Suppressor macrophage treated with lipopolysaccharide for 4 hours (primary cell): ENCODE measurements around the gene FKBP3.

Source experiments
- DNase-seq: peaks from one replicate; pipeline ENCODE4 v3.0.0-alpha.2; 2020

FKBP3 gene

DNA sequence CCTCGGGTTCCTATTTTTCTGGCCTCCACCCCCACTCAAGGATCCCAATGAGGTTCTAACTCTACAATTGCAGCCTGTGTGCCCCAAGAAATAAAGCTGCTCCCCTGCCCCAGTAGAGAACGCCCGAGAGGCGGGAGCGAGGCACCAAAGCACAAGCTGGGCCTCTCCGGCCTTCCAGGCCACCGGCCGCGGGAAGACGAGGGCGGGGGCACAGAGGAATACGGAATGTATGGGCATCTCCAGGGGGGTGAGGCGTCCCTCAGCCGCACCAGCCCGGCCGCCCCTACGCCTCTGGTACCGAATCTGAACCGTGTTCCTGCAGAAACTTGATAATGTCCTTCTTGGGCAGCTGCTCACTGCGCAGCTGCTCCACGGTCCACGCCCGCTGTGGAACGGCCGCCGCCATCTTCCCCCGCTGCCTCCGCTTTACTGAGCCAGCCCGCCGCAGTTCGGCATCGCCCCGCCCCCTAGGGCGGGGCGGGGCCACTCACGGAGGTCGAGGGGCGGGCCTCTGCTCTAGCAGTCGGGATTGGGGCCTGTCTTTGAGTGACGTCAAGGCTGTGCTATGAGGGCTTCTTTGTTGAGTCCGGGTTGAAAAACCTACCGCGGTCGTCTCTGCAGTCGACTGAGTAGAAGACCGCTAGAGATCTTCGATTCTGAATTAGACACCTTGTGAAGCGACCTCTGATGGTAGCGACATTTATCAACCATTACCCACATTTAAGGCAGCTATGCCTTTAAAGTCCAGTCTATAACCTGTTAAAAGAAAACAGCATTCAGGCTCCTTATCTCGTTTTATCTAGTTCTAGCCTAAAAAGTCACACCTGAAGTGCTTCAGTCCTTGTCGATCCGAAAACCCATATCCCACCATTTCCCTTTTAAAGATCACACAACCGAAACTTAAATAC is at the start of gene FKBP3:
FKBP3 (minus strand) TSS at position 431 of the 908 bp plus-strand sequence; CDS start at position 406, 25 bp downstream.
- DNase-seq = peak; percentile 99

DNA sequence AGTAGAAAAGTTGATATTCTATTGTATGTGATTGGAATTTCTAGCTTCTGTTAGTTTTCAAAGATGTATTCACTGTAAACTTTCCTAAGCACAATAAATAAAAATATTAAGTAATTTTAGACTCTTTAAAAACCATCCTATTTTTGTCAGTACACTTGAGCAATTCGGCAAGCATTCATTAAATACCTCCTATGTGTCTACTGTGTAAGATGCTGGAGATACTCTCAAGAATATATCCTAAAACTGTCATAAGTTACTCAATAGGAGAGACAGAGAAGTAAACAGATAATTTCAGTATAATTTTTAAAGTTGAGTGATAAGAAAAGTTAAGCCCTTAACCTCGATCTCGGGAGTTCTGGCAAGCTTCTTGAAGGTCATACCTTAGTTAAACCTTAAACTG is 47.5 kb upstream of the FKBP3 start:
- no peak for DNase-seq

DNA sequence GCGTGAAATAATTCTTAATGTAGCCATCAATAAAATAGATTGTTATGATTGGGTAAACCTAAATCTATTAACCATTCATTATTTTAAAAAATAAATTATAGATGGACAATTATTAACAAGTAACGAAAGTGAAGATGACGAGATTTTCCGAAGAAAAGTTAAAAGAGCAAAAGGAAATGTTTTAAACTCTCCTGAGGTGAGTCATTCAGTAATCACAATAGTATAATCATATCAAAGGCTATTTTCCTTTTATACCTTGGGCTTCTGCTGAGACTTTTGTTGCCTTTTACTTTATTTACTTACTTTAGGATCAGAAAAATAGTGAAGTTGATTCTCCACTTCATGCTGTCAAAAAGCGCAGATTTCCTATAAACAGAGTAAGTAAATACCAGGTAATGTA is 47.0 kb upstream of the FKBP3 start:
- no peak for DNase-seq

DNA sequence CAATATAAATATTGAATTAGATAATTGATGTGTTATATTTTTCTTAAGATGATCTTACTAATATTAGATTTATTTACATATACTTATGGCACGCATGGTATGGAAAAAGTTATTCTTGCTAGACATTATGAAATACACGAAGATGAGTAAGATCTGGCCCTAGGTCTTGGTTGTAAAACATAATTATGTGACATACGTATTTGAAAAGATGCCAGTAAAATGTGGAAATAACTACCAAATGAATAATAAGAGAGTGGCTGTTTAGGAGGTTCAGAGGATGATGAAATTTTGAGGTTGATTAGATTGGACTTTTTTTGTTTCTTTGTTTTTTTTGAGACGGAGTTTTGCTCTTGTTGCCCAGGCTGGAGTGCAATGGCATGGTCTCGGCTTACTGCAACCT is 42.8 kb upstream of the FKBP3 start:
- DNase-seq = peak; percentile 70

DNA sequence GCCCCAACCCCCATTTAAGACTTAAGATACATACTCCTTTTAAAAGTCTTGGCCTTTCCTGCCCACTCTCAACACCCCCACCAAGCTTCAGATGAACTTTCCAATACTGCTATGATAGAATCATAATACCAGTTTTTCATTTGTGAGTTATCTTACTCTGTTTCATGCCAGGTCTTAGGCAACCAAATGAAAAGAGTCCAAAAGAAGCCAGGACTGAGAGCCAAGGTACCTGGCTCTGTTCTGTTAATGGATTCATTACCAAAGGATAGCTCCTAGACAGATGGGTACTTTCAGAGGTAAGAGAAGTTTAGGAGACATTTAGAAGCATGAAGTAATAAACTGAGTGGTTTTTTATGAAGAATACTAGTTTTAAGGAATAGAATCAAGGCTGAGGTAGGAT is 35.6 kb upstream of the FKBP3 start:
- DNase-seq = no peak

DNA sequence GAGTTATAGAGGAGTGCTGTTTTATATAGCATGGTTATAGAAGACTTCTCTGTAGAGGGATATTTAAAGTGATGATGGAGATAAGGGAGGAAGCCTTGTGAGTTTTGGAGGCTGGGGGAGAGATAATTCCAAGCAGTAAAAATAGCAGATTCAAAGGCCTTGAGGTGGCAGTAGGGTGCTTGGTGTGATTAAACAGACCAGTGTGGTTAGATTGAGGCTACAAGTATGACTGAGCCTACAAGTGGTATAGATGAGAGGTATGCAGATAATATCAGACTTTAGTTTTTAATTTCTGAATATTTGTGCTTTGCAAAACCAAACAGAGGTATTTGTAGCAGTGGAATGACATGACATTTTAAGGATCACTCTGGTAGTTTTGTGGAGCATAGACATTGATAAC is 21.8 kb upstream of the FKBP3 start:
- DNase-seq = no peak

DNA sequence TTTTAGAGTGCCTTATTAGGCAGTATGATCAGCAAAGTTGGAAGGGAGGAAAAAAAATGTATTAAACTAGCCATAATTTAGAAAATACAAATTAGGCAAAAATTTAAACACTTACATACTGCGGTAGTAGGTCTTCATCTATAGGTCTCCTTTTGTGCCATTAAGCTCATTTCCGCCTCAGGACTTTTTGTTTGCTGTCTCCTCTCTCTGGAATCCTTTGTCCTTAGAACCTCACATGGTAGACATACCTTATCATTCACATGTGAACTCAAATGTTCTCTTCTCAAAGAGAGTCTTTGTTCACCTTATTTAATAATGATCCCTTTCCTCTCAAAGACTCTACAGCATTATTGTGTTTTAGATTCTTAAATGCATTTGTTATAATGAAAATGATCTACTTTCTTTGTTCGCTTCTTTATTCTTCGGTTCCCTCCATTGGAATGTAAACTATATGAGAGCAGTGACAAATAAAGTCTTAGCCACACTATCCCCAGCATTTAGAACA is 16.2 kb upstream of the FKBP3 start:
- no peak for DNase-seq

DNA sequence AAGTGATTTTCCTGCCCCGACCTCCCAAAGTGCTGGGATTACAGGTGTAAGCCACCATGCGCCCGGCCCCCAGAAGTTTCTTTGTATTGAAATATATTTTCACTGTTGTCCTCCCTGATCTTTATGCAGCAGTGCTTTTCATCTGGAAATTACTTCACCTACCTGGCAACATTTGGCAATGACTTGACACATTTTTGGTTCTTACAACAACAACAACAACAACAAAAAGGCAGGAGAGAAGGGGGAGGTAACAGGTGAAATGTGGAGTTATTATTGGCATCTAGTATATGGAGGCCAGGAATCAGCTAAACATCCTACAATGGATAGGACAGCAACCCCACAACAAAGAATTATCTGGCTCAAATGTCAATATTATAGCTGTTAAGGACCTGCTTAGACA is 15.3 kb upstream of the FKBP3 start:
- DNase-seq = no peak

DNA sequence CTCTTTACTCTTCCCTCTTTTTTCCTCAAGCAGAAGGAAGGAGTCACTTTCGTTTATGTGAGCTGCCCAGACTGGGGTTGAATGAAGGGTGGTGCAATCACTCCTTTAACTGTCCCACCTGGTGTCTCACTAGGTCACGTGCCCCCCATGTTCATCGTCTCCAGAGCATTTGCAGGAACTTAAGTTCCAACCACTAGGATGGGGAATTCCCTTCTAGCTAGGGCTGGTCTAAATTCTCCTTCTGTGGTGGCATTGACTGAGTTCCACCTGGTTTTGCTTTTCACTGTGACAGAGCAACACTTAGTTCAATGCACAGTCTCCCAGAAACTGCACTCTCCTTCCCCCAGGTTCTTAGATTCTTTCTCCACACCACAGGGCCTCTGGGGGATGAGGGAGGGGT is 10.9 kb upstream of the FKBP3 start:
- DNase-seq = no peak

DNA sequence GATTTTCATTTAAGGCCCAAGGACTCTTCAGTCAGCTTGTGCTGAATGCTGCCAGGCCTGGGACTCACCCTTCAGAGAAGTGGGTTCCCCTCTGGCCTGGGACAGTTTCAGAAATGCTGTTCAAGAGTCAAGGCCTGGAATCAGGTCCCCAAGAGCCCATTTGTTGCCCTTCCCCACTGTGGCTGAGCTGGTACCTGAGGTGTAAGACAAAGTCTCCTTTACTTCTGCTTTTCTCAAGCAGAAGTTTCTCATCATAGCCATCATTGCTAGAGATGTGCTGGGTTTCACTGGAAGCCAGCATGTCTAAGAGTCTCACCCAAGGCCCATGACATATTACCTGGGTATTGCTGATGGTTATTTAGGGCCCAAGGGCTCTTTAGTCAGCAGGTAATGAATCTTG is 10.4 kb upstream of the FKBP3 start:
- DNase-seq = no peak

DNA sequence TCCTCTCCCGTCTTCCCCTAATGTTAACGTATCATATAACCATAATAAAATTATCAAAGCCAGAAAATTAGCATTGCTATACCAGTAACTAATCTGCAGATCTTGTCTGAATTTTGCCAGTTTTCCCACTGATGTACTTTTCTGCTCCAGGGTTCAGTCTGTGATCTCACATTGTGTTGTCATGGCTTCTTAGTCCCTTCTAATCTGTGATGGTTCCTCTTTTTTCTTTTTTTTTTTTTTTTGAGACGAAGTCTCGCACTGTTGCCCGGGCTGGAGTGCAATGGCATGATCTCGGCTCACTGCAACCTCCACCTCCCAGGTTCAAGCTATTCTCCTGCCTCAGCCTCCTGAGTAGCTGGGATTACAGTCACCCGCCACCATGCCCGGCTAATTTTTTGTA is 7.8 kb upstream of the FKBP3 start:
- peak; percentile 9 for DNase-seq

DNA sequence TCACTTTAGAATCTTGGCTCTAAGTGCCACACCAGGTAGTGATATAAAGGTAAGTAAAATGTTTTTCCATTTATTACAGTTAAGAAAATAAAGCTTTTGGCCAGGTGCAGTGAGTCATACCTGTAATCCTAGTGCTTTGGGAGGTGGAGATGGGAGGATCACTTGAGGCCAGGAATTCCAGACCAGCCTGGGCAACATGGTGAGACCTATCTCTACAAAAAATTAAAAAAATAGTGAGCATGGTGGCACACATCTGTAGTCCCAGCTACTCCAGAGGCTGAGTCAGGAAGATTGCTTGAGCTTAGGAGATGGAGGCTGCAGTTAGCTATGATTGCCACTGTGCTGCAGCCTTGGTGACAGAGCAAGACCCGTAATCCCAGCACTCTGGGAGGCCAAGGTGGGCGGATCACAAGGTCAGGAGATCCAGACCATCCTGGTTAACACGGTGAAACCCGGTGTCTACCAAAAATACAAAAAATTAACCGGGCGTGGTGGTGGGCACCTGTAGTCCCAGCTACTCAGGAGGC is 6.4 kb upstream of the FKBP3 start:
- no peak for DNase-seq

DNA sequence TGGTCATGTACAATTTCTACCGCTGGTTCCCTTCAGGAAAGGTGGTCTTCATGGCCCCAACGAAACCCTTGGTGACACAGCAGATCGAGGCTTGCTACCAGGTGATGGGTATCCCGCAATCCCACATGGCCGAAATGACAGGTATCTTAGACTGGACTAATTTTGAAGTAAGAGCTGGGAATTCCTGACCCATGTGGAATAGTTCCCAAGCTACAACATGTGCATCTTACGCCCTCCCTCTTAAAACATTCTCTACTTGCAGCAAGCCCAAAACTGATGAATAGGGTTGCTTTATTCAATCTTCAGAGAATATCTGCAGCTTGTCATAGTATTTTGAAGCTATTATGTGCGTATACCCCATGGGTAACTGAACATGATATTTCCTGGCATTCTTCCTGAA is 2.1 kb upstream of the FKBP3 start:
- DNase-seq = no peak

DNA sequence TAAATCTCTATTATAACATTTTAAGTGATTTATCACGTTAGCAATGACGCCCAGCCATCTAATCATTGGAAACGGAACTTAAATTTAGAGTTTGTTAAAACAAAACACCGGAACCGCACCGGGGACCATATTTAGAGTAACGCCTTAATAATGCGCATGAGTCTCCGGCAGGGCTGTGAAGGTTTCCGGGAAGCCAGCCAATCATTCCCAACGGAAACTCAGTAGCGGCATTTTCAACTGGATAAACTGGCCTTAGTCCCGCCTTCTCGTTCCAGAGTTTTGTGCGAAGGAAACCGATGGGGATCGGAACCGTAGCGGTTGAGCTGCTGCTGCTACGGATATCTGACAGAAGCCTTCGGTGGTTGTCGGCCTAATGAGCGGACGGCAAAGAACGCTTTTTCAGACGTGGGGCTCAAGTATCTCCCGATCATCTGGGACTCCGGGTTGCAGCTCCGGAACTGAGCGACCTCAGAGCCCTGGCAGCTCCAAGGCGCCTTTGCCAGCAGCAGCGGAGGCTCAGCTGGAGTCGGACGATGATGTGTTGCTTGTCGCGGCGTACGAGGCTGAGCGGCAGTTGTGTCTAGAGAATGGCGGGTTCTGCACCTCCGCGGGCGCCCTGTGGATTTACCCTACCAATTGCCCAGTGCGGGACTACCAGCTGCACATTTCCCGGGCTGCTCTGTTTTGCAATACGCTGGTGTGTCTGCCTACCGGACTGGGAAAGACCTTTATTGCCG is 1.5 kb upstream of the FKBP3 start, which contains the start of gene FANCM:
FANCM (plus strand) TSS at position 272 of the 737 bp plus-strand sequence; CDS start at position 374, 102 bp downstream.
- DNase-seq = peak; percentile 97

DNA sequence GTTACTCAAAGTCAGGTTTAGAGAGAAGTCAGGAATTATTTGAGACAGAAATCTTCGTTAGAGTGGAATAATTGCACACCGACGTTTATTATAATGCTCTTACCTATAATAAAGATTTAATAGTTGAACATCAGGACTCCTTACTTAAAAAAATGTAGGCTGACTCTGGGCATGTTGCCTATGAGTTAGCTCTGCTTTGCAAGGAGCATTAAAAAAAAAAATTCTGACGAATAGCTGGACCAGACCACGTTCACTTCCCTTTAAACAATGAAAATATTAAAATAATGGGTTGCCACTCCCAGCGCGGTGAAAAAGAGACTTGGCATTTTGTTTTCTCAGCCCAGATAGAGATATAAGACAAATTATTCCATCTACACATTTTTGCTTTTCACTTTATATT is 875 bp upstream of the FKBP3 start:
- DNase-seq = peak; percentile 34

DNA sequence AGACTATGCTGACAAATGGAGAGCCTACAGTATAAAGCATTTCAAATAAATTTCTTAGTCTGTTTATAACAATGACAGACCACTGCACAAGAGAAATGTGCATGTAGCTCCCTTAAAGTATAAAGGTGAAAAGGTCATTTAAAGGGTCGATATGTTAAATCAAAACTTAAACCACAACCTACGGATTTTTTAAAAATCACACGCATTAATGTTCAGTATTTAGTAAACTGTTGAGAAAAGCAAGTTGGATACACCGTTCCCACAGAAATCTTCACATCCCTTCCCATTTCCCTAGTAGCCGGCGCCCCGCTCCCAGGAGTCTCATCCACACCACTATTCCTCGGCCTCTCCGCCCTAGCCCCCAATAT is 614 bp downstream of the FKBP3 start:
- DNase-seq = no peak

DNA sequence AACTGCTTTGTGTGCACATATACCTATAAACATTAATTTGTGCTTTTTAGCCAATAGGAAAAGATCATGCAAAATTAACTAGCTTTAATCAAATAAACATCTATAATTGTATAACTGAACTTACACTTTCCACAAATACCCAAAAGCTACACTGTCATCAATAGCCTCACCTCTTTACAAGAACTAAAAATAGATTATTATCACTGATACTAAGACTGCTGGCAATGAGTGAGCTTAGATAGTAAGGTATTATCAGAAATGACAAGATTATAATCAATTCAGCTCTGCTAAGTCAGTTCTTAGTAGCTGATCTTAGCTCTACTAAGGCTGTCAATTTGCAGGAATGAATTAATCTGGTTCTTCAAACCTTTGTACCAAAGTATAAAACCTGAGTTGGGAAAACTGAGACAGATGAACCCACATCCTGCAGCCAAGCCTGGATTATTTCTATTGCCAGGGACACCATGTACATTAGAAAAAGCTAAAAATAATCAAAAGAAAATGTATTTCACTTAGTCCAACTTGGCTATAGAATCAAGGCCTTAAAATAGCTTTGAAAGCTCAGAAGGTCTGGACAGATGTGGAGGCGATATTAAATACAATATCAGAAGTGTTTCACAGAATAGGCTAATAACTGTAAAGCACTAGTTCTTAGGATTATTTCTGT is 5.2 kb downstream of the FKBP3 start:
- DNase-seq = no peak

DNA sequence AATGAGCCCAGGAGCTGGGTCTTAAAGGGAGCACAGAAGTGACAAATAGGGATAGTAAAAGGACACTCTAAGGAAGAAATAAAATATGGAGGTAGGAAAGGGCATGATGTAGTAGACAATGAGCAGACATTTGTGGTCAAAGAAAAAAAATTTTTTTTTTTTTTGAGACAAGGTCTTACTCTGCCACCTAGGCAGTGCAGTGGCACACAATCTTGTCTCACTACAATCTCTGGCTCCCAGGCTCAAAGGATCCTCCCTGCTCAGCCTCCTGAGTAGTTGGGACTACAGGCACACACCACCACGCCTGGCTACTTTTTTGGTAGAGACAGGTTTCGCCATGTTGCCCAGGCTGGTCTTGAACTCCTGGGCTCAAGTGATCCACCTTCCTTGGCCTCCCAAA is 8.5 kb downstream of the FKBP3 start:
- no peak for DNase-seq

DNA sequence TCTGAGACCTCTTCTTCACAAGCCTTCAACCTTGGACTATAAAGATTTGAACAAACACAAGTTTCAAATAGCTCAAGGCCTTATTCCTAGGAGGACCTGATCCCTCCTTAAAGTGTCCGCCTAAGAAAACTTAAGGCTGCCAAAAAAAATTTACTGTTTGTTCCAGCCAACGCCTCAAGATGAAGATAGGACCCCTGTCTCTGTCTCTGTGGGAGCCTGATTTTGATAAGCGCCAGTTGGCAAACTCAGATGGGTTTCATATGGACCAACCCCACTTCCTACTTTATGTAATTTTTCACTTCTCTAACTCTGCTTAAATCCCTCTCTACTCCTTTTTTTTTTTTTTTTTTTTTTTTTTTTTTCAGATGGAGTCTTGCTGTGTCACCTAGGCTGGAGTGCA is 11.0 kb downstream of the FKBP3 start:
- no peak for DNase-seq

DNA sequence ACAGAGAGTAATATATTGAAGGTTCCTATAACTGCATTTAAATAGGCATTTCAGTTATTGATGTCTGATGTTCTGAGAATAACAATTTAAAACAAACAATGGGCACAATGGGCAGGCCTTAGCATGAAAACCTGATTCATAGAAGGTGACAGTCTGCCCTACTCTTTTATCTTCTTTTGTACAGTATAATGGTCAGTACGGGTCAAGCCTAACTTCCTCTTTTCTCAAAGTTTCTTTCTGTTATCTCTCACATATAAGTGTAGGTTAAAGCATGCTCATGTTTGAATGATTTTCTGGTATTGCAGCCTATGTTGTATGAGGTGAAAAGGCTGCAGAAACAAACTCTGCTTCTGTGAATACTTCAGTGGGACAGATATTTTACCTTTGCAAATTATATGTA is 14.2 kb downstream of the FKBP3 start:
- DNase-seq = no peak

DNA sequence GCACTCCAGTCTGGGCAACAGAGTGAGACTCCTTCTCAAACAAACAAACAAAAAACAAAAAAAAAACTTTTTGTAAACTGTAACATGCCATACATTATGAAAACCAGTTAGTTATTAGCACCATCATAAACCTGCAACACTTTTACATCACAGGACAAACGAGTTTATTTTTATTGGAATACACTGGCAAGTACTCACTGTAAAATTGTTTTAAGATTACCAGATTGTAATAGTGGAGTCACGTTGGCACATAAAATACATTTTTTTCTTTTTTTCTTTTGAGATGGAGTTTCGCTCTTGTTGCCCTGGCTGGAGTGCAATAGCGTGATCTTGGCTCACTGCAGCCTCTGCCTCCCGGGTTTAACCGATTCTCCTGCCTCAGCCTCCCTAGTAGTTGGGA is 15.7 kb downstream of the FKBP3 start:
- no peak for DNase-seq

DNA sequence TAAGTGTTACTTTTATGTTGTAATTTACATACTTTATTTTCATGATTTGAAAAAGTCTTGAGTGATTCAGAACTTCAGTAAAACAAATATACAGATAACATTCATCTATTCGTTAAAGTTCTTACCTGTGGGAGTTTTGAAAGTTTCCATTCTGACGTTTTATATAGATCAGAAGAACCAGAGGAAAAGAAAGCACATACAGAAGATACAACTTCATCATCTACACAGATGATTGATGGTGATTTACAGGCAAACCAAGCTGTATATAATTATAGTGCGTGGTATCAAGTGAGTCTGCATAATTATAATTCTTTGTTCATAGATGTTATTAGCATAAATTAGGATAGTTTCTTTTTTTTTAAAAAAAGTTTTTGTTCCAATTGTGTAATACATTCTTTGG is 20.0 kb downstream of the FKBP3 start:
- no peak for DNase-seq
